ENCODE data around the gene TRAFD1.

DNA sequence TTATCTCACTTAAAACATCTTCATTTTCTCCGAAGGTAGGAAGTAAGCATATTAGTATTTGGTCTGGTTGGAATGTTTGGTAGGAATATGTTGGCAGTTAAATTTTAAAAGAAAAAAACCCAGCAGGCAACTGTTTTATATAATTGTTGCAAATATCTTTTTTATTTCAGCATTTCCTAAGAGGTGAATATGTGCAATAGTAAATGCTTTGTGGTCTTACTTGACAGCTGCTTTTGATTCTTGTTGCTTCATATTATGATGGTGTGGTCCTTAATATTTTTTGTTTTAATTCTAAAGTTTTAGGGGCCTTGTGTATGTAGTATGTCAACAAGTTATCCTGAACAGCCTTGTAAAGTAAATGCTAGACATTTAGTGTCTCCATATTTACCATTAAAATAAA, 6.3 kb downstream of the TRAFD1 start:
- TF ChIP-seq POLR2A (IDR thresholded peaks at IDR 0.05) (no peak), EP300 (IDR thresholded peaks at IDR 0.05) (no peak)
- TF ChIP-seq, protein P1, sequence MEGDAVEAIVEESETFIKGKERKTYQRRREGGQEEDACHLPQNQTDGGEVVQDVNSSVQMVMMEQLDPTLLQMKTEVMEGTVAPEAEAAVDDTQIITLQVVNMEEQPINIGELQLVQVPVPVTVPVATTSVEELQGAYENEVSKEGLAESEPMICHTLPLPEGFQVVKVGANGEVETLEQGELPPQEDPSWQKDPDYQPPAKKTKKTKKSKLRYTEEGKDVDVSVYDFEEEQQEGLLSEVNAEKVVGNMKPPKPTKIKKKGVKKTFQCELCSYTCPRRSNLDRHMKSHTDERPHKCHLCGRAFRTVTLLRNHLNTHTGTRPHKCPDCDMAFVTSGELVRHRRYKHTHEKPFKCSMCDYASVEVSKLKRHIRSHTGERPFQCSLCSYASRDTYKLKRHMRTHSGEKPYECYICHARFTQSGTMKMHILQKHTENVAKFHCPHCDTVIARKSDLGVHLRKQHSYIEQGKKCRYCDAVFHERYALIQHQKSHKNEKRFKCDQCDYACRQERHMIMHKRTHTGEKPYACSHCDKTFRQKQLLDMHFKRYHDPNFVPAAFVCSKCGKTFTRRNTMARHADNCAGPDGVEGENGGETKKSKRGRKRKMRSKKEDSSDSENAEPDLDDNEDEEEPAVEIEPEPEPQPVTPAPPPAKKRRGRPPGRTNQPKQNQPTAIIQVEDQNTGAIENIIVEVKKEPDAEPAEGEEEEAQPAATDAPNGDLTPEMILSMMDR (IDR thresholded peaks at IDR 0.05), result no peak

All from suprapubic skin (tissue), 3 donors.